GM19193 (cell line): ENCODE results near the gene CDT1.

ENCODE experiments used
- POLR2A ChIP-seq: IDR thresholded peaks from 4 replicates; pipeline ENCODE4 v1.6.1; 2011; ENCODE audit not compliant: insufficient read depth, insufficient read length; ENCODE audit errors: extremely low read depth

Gene CDT1

DNA sequence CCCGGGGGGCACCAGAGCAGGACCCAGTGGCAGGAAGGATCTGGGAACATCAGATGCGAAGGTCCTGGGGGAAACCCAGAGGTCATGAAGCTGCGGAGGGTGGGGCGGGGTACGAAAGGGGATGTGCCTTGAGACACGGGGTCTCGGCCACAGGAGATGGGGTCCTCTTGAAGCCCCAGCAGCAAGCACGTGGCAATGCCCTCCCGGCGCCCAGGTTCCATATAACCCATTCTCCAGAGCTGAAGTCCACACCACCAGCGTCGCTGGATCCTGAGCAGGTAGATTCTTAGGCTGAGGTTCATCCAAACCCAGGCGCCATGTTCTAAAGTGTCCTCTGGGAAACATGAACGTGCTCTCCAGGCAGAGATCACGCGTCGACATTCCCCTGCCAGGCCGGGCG lies 39.5 kb upstream of the CDT1 start:
- TF ChIP-seq POLR2A: no peak

DNA sequence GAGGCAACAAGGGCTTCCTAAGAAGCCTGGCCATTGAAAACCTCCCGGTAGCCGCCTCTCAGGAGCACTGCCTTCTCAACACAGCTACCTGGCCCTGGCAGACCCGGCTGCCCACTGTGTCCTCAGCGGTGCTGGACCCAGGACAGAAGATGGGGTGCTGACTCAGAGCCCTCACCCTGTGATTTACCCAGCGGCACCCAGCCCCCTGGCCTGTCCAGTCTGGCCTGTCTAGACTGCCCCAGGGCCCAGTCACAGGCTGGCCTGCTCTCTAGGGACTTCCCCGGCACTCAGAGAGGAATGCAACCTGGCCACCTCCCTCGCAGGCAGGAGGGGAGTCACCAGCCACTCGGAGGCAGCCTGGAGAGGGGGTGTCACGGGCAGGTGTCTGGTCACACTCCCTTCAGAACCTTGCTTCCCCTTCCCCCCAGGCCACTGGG lies 38.7 kb upstream of the CDT1 start:
- no peak for TF ChIP-seq POLR2A

DNA sequence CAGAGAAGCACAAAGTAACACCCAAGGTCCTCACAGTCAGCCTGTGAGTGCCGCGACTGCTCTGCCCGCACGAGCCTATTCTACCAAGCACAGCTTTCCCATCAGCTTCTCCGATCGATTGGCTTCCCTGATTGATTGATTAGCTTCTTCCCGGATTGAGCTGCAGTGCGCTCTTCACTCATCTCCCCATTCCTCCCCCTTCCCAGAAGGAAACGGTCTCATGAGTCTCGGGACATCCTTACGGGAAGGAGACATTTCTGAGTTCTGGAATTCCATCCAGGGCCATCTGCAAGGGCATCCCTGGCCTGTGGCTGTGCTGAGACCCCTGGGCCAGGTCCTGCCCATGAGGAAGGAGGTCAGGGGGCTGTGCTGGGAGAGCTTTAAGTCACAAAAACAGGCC lies 36.6 kb upstream of the CDT1 start:
- TF ChIP-seq POLR2A: no peak

GRCh38 chr16:88767546-88768070 lies 36.0 kb upstream of the CDT1 start:
- TF ChIP-seq POLR2A: no peak

GRCh38 chr16:88768071-88768783 lies 35.4 kb upstream of the CDT1 start:
- TF ChIP-seq POLR2A: no peak

DNA sequence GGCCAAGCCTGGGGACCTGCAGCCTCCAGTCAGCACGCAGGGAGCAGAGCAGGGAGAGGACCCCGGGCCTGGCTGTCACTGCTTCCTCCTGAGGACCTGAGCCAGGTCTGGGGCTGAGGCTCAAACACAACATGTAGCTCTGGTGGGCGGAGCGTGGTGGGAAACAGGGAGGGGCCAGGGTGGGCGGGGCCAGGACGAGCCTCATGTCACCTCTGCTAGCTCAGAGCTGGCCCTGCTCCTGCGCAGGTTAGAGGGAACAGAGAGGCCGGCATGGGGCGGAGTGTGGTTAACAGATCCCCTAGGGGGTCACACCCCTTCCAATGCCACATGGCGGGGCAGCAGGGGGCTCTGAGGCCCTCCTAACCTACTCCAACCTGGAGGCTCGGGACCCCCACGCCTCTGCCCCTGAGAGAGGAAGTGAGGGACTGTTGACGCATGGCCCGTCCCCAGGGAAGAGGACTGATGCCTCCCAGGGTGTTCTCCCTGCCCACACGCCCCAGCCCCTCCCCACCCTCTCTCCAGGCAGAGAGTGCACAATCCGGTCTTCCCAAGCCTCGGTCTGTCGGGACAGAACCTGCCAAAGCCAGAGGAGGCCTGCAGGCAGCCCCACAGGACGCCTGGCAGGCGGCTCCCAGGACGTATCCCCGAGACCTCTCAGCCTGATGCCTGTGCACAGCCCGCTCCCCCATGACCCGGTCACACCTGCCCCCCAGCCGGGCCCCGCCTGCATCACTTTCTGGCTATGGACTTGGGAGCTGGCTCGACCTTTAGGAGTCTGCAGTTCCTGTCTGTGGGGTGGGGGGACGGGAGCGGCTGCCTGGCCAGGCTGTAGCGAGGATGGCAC lies 33.8 kb upstream of the CDT1 start:
- no peak for TF ChIP-seq POLR2A

DNA sequence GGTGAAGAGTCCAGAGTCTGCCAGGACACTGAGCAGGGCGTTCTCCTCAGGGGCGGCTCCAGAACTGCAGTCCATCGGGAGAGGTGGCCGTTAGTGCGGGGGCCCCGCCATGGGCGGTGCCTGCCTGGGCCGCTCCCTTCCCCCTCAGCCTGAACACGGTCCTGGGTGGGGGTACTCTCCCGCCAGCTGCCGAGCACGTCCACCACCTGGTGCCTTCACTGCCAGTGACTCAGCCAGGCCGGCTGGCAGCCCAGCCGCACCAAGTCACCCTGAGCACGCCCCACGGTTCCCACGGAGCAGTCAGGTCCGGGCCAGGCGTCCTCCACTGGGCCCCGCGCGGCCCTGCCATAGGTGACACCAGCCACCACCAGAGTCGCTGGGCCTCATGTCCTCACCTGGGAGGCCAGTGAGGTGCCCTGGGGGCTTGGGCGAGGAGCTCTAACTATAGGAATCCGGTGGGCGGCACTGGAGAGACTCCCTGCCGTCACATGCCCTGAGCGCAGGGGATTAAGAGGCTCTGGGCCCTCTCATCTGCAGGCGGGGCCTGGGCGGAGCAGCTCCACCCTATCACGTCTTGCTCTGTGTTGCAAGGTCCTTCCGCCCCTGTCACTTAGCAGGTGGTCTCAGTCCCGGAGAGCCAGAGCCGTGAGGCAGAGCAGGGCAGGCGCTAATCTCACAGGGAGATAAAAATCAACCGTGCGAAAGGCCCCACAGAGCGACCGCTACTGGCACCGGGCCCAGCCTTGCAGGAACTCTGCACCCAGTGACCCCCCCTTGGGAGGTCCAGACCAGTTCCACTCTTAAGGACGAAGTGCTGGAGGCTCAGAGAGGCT lies 32.9 kb upstream of the CDT1 start:
- peak; percentile 39 for TF ChIP-seq POLR2A

DNA sequence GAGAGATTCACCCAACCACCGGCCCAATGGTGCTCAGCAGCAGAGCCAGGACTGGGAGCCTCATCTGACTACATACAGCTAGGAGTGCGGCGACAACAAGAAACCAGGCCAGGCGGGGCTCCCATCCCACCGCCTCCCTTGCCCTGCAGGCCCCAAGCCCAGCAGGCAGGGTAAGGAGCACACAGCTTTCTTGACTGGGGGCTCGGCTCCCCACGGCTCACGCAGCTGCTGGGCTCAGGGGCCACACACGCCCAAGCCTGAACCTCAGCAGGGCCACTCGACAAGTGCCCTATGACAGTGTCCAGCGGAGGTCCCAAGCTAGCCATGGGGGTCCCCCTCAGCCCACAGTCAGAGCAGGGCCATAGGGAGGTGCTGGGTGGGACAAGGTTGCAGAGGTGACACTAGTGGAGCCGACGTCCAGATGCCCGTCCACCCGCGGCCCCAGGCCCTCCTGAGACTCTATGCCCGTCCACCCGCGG lies 32.3 kb upstream of the CDT1 start:
- no peak for TF ChIP-seq POLR2A

GRCh38 chr16:88772871-88773811 lies 30.4 kb upstream of the CDT1 start:
- TF ChIP-seq POLR2A: no peak

GRCh38 chr16:88773812-88774291 lies 29.7 kb upstream of the CDT1 start:
- no peak for TF ChIP-seq POLR2A

GRCh38 chr16:88774544-88775393 lies 28.8 kb upstream of the CDT1 start:
- no peak for TF ChIP-seq POLR2A

DNA sequence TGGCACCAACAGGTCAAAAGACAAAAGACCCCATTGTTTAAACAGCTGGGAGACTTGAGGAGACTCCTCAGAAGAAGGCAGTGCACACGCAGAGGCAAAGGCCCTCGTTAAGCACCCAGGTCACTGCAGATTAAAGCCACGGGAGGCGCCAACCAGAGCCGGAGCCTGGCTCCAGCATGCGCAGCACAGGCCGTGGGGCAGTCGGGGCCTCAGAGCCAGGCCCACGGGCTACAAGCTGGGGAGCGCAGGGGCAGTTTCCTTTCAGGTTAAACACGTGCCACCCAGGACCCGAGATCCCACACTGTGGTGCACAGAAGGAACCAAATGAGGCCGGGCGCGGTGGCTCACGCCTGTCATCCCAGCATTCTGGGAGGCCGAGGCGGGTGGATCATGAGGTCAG lies 27.8 kb upstream of the CDT1 start:
- no peak for TF ChIP-seq POLR2A
